ENCODE results near the gene FYN. TPM values are rescaled to one million over a fixed set of nuclear protein-coding genes. Genes with fewer than 3 reads are reported as not detected.

FYN gene
- total RNA-seq, 1 experiment from 2014 or later: 34.3 TPM

DNA sequence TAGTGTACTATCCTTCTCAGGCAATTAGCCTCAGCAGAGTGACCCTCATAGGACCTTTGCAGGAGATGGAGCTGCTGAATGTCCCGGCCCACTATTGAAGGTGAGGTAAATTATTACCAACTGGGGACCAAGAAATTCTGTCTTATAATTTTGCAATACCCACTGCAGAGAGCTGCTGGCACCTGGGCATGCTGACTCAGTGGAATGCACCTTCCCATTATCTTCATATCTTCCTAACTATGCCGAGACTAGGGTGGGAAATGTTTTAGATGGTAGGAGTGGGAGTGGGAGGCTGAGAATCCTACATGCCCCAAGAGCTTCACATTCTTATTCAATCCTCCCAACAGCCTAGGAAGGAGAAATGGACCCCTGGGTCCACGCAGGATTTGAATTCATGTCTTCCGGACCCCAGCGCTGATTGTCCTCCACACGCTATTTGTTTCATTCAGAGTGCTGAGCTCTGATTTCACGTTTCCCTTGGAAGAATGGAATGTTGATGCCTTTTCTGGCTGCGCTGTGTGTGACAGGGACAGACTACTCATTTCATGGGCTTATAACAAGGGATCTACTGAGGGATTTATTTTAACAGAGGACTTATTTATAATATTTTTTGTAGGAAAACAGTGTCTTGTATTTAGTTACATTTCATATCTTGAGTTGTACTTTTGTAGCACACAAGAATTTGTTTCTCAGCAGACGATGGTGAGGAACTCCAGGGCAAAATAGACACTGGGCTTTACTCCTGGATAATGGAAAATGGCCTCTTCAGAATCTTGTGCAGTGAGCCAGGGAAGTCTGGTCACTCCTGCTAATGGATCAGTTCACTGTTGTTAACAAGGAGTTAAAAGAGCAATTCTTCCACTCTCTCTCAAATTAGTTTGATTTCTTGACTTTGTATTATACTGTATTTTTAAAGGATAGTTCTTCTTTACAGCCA, 66.4 kb downstream of the FYN start:
- Histone ChIP-seq H3K27me3 (replicated peaks; ENCODE audit: insufficient read depth, low read depth, low read length, poor library complexity) (no peaks in the 10 kb centered on the region), H3K36me3 (ENCODE audit: insufficient read depth, low read length, poor library complexity, severe bottlenecking) (no peaks in the 10 kb centered on the region), H3K27ac (ENCODE audit: low read depth, low read length, poor library complexity, severe bottlenecking) (no peak overlapping the region), H3K9me3 (ENCODE audit: low read depth, low read length, poor library complexity, severe bottlenecking) (no peaks in the 10 kb centered on the region), H3K4me3 (ENCODE audit: low read depth, low read length, poor library complexity, severe bottlenecking) (no peak overlapping the region), H3K4me1 (ENCODE audit: insufficient read depth, low read length, poor library complexity, severe bottlenecking) (peaks cover 6% of the 10 kb centered on the region)
- intact Hi-C loops (cut with micrococcal nuclease; ENCODE audit: unreplicated experiment): no loop called here
- no TSS peak for BruUV-seq (replicated peaks)
- TF ChIP-seq, protein P1, sequence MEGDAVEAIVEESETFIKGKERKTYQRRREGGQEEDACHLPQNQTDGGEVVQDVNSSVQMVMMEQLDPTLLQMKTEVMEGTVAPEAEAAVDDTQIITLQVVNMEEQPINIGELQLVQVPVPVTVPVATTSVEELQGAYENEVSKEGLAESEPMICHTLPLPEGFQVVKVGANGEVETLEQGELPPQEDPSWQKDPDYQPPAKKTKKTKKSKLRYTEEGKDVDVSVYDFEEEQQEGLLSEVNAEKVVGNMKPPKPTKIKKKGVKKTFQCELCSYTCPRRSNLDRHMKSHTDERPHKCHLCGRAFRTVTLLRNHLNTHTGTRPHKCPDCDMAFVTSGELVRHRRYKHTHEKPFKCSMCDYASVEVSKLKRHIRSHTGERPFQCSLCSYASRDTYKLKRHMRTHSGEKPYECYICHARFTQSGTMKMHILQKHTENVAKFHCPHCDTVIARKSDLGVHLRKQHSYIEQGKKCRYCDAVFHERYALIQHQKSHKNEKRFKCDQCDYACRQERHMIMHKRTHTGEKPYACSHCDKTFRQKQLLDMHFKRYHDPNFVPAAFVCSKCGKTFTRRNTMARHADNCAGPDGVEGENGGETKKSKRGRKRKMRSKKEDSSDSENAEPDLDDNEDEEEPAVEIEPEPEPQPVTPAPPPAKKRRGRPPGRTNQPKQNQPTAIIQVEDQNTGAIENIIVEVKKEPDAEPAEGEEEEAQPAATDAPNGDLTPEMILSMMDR (conservative IDR thresholded peaks at IDR 0.05; ENCODE audit: low read depth, low read length): no peak
- no peak for TF ChIP-seq EZH2 (IDR thresholded peaks at IDR 0.05; ENCODE audit: borderline replicate concordance, low read depth, low read length, poor library complexity, severe bottlenecking)
- DNase-seq (ENCODE audit: low spot score): no peak
- ChIA-PET POLR2A (ENCODE audit: low non-redundant PET) (no interaction called here), CTCF (no interaction called here)

DNA sequence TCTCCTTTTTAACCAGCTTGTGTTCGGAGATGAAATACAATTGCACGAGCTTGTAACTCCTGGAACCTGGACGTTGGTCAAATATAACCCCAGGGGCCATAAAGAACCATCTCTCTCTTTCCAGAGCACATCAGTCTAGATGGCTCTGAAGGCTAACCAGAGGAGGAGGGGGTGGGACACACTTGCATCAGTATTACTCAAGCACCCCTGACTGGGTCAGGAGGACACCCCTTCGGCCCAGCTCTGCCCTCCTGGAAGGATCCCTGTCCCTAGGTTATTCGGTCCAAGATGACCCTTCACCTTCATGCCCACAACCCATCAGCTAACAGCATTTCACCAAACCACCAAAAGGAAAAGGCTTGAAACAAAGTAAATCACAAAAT, 67.1 kb downstream of the FYN start:
- POLR2A ChIA-PET (ENCODE audit: low non-redundant PET): no interaction called here

GRCh38 chr6:111805511-111806164, 67.6 kb downstream of the FYN start:
- intact Hi-C loops (cut with micrococcal nuclease; ENCODE audit: unreplicated experiment): no loop called here
- peak; percentile 10 for DNase-seq (ENCODE audit: low spot score)
- no peak overlapping the region for H3K4me3 ChIP-seq (ENCODE audit: low read depth, low read length, poor library complexity, severe bottlenecking)
- no peak for TF ChIP-seq EZH2 (IDR thresholded peaks at IDR 0.05; ENCODE audit: borderline replicate concordance, low read depth, low read length, poor library complexity, severe bottlenecking)
- TF ChIP-seq, protein P1 (conservative IDR thresholded peaks at IDR 0.05; ENCODE audit: low read depth, low read length): no peak
- no peaks in the 10 kb centered on the region for H3K27me3 ChIP-seq (replicated peaks; ENCODE audit: insufficient read depth, low read depth, low read length, poor library complexity)
- peaks cover 6% of the 10 kb centered on the region for H3K4me1 ChIP-seq (ENCODE audit: insufficient read depth, low read length, poor library complexity, severe bottlenecking)
- POLR2A ChIA-PET (ENCODE audit: low non-redundant PET): no interaction called here
- no peaks in the 10 kb centered on the region for H3K36me3 ChIP-seq (ENCODE audit: insufficient read depth, low read length, poor library complexity, severe bottlenecking)
- CTCF ChIA-PET: no interaction called here
- BruUV-seq (replicated peaks): no TSS peak
- H3K27ac ChIP-seq (ENCODE audit: low read depth, low read length, poor library complexity, severe bottlenecking): no peak overlapping the region
- H3K9me3 ChIP-seq (ENCODE audit: low read depth, low read length, poor library complexity, severe bottlenecking): no peaks in the 10 kb centered on the region

More for the DNA sequence above, 67.1 kb downstream of the FYN start:
- no peak for DNase-seq (ENCODE audit: low spot score)
- H3K4me1 ChIP-seq (ENCODE audit: insufficient read depth, low read length, poor library complexity, severe bottlenecking): peaks cover 6% of the 10 kb centered on the region
- H3K27me3 ChIP-seq (replicated peaks; ENCODE audit: insufficient read depth, low read depth, low read length, poor library complexity): no peaks in the 10 kb centered on the region
- no peak overlapping the region for H3K27ac ChIP-seq (ENCODE audit: low read depth, low read length, poor library complexity, severe bottlenecking)
- intact Hi-C loops (cut with micrococcal nuclease; ENCODE audit: unreplicated experiment): no loop called here
- no peak overlapping the region for H3K4me3 ChIP-seq (ENCODE audit: low read depth, low read length, poor library complexity, severe bottlenecking)
- H3K9me3 ChIP-seq (ENCODE audit: low read depth, low read length, poor library complexity, severe bottlenecking): no peaks in the 10 kb centered on the region
- TF ChIP-seq, protein P1 (conservative IDR thresholded peaks at IDR 0.05; ENCODE audit: low read depth, low read length): no peak
- TF ChIP-seq EZH2 (IDR thresholded peaks at IDR 0.05; ENCODE audit: borderline replicate concordance, low read depth, low read length, poor library complexity, severe bottlenecking): no peak
- CTCF ChIA-PET: no interaction called here
- no TSS peak for BruUV-seq (replicated peaks)
- H3K36me3 ChIP-seq (ENCODE audit: insufficient read depth, low read length, poor library complexity, severe bottlenecking): no peaks in the 10 kb centered on the region
